ENCODE results near the gene FRMD1.

Gene FRMD1

DNA sequence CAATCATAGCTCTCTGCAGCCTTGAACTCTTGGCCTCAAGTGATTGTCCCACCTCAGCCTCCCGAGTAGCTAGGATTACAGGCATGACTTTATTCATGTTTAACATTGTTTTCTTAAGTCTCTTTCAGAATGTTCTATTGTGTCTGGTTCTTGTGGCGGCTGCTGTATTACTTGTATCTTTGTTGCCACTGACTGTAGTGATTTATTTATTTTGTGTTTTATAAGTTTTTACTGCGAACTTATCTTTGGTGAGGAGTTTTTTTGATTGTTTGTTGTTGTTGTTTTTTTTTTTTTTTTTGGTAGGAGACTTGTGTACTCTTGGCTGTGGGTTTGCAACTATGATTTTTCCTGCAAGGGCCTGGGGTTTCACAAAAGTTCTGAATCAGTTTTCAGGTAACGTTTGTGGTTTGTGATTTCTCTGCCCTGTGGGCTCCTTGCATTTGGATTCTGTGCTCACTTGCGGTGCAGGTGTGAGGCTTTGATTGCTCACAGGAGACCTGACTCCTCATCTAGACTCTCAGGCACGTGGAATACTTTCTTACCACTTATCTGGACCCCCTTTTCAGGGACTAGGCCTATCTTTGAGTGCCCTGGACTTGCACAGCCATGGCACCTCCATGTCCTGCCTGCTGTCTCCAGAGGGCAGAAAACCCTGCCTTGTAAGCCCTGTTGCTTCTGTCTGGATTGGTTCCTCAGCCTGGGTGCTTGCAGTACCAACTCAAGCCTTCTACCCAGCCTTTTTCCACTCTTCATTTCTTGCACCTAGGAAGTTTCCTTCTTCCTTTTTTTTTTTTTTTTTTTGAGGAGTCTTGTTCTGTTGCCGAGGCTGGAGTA is 56.3 kb downstream of the FRMD1 start:
- DNase-seq = no peak

DNA sequence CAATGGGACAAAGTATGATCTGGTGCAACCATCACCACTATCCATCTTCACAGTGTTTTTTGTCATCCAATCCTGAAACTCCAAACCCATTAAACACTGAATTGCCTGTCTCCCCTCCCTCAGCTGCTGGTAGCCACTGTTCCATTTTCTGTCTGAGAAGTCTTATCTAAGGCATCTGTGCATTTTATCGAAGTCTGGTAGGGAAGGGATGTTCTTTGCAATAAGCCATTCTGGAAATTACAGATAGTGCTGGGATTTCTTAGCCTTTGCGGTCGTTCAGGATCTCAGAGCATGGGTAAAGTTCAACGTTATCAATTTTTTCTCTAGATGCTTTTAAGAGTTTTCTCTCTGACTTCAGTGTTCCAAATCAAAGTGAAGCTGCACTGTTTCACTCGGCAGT is 57.4 kb downstream of the FRMD1 start:
- DNase-seq = no peak

DNA sequence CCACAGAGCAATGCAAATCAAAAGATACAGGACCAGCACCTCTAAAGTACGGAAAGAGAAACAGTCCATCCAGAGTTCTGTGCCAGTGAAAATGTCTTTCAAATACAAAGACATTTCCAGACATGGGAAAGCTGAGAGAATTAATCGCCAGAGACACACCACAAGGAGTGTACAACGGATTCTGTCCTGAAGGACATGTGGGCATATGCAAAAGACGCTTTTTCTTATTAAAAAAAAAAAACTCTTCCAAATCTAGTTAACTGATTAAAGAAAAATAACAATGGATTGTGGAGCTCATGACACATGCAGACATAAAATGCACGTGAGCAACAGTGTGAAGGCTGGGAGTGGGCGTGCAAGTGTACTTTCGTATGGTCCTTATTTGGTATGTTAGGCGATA is 58.8 kb downstream of the FRMD1 start:
- no peak for DNase-seq

- DNase-seq = no peak
Measured at GRCh38 chr6:168018664-168019063, 60.3 kb downstream of the FRMD1 start.

- no peak for DNase-seq
Measured at GRCh38 chr6:168017629-168018028, 61.4 kb downstream of the FRMD1 start.

DNA sequence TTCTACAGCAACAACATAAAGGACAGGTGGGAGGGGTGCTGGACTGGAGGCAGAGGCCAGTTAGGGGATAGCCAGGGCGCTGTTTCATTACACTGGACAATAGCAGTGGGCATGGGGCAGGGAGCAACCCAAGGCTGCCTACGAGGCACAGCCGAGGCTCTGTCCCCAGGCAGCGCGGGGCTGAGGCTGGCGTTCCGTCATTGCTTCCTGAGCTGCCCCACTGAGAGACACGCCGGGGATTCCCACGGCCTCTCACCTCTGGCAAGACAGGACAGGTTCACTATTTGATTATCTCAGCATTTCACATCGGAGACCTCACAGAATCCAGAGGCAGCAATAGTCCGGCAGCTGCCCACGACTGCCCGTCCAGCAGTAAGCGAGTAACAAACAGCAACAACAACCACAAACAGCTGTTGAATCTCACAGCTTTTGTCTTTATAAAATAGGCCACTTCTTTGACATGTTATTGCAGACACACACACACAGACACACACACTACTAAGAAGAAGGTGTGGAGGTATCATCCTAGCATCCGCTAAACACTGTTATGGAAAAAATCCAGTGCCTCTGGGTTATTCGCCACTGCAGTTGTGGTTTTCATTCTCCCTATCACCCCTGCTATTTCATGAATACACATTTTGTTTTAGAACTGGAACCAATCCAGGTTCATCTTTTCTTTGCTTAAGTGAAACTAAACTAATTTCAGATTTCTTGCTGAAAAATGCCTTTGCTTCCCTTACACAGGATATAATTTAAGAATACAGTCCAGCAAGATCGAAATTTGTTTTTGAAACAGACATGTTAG is 62.1 kb downstream of the FRMD1 start:
- no peak for DNase-seq

DNA sequence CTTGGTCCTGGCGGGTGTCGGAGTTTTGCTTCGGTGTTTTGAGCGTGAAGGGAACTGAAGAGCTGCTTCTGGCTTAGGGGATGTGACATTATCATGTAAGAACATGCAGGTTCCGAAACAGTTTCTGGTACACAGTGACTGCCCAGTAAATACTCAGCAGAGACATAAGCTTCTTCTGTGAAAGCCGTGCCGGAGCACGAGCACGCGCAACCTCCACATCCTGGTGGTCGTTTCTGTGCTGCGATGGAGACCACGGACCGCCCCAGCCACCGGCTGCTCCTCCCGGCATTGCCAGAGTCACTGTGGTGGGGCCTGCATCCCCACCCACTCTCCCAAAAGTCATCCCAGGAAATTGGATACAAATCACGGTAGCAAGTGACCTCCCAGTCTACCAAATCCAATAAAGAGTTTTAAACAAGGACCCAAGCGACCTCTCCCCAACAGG is 62.8 kb downstream of the FRMD1 start:
- no peak for DNase-seq

DNA sequence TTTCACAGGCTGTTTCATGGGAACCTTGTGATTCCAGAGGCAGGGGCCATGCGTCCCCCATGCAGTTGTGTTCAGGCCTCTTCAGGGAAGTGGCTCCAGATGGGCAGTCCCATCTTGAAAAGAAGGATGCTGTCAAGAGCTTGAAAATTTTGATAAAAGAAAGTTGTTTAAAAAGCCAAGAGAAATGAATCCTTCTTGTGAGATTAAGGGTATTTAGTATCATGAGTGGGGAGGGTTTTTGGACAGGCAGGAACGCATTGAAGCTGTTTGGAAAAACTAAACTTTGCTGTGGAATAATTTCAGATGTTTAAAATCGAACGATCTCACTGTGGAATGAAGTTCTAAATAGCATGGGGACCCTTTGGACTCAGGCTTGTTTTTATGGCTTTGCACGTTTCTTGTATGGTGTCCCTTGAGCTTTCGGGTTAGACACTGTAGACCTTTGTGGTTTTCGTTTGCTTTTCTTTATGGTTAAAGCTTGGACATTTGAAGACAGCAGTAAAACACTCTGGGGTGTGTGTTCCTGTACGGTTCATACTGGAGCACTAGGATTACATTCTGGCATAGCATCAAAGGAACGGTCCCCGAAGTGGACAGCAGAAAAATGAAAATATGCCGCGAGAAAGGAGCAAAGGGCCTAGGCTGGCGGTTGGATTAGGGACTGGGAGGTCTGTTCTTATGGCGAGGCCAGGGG is 63.4 kb downstream of the FRMD1 start:
- no peak for DNase-seq

DNA sequence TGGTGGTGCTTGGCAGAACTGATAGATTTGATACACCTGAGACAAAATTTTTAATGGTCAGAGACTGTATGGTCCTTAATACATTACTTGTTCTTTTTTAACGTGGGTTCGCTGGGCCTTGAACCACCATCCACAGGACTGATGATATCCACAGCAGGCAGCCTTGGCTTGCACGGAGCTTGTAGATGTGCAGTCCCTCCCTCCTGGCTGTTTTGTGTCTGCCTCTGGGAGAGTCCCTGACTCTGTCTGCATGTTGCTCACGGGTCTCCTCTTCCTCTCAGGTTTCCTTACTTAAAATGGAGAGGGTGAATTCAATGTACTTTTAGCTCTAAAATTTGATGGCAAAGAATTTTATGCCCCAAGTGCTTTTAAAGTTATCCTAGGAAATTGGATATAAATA is 64.0 kb downstream of the FRMD1 start:
- DNase-seq = no peak

DNA sequence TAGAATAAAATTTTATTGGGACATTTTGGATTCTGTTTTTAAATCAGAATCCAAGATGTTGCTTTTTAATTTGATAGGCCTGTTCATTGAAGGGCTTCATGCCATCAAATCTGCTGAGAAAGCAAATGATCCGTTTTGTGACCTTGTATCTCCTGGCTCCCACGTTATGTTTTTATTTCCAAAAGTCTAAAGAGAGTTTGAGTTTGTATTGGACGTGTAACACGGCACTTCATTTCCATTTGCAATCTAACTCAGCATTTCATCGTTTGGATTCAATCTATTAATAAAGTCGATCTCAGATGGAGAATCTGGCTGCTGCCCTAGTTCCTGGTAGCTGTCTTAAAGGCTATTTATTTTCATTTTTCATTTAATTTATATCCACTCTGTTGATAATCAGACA is 64.6 kb downstream of the FRMD1 start:
- DNase-seq = no peak

DNA sequence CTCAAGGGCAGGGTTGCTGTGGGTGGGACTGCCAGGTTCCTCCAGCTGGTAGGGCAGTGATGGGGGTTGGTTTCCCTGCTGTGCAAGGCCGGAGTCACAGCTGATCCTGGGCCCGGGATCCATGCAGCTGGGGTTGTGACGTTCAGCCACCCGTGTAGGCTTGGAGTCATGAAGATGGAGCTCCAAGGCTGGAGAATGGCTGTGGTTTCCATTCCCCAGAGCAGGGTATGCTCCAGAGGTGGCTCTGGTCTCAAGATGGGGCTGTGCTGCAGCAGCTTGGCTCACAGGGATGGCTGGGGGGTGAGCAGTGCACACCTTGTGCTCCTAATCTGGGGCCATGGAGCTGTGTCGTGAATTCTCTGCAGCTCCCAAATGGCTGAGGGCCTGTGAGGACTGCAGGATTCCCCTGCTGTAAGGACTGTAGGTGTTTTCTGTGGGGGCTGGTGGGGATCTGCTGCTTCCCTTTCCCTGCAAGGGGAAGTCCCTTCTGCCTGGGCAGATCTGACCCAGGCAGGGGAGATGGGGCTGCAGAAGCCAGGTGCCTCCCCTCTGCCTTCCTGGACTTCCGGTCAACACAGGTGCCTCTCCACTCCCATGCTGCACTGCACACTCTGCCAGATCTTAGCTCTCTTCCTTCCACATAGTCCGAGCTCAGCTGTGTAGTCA is 65.6 kb downstream of the FRMD1 start:
- DNase-seq = no peak

- no peak for DNase-seq
Measured at GRCh38 chr6:168012431-168013249, 66.4 kb downstream of the FRMD1 start.

GRCh38 chr6:168011291-168011690 is 67.7 kb downstream of the FRMD1 start:
- DNase-seq = no peak

DNA sequence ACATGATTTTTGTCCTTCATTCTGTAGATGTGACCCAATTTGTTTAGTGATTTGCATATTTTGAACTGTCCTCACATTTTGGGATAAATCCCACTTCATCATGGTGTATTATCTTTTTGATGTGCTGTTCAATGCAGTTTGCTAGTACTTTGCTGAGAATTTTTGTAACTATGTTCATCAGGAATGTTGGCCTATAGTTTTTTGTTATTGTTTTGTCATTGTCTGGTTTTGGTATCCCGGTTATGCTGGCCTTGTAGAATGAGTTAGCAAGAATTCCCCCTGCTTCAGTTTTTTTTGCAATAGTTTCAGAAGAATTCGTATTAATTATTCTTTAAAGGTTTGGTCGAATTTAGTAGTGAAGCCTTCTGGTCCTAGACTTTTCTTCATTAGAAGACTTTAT is 69.7 kb downstream of the FRMD1 start:
- DNase-seq = no peak

DNA sequence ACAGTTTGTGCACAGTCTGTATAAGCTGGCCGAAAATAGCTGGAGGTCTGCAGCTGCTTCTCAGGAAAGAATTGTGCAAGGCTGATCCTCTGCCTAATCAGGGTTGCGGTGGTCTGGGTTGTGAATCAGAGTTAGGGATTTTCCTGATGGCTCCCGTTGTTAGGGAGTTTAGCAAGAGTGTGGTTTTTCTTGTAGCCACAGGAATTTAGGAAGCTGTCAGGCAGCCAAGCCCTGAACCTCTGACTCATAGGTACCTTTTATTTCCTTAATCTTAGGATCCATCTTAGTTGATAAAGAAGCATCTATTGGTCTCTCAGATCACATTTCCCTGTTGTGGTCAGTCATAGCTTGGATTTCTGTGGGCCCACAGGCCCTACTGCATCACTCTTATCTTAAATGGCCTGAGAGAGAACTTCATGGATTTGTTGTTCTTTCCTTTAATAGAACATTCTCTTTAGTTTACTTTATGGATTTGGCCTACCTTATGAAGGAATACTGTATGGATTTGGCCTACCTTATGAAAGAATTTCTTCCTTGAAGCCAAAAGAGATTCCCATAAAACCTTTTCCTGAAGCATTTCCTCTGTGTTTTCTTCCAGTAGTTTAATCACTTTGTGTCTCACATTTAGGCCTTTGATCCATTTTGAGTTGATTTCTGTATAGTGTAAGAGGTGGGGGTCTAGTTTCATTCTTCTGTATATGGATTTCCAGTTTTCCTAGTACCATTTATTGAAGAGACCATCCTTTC is 71.2 kb downstream of the FRMD1 start:
- no peak for DNase-seq

- DNase-seq = no peak
Measured at GRCh38 chr6:168005796-168006195, 73.2 kb downstream of the FRMD1 start.

DNA sequence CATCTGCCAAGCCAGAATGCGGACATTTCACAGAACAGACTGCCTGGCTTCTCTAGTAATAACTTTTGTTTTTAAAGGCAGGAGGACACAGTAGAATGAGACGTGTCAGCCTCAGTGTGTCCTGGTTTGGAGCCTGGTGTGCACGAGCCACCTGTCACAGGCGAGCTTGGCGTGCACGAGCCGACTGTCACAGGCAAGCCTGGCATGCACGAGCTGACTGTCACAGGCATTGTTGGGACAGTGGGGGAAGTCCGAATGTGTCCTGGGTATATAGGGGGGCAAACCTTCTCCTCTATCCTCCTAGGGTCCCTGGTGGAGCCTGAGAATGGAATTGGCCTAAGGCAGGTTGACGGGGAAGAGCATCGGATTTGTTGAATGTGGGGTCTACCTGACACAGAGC is 74.1 kb downstream of the FRMD1 start:
- DNase-seq = no peak

- no peak for DNase-seq
Measured at GRCh38 chr6:168004023-168004422, 75.0 kb downstream of the FRMD1 start.

Measured in NCI-H510A (cell line).